Measurements from ENCODE around the gene RERE.
"Not testable (repeated sequence)": the region's sequence is repeated elsewhere in the genome, so short reads cannot be mapped to it uniquely, and the experiment has no call there.

The RERE gene

DNA sequence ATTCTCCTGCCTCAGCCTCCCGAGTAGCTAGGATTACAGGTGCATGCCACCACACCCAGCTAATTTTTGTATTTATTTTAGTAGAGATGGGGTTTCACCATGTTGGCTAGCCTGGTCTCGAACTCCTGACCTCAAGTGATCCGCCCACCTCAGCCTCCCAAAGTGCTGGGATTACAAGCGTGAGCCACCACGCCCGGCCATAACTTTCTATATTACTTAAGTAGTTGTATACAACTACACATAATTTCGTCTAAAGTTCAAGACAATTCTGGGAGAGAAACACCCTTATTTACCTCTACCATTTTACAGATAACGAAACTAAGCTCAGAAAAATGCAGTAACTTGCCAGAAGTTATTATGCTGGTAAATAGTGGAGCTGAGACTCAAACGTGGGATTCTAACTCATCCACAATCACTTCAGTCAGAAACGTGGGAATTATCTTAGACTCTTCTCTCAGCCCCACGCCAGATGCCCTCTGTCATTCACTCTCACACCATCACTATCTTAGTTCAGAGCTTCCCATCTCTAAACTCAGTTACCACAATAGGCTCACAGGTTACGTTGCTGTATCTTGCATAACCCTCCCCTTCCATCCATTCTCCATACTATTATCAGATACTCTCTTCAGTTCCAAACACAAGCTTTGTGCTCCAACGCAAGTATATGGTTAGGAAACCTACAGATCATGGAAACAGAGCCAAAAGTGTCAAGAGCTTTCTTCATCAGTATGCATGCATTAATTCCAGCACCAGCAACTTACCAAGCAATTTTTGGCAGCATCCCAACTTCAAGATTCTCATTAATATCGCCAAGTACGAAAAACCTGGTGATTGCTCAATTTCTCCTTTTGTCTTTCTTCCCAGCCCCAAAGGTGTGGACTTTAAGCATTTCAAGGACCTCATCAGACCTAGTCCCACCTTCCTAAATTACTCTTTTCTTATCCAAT lies 69.3 kb downstream of the RERE start:
- no peak for DNase-seq

DNA sequence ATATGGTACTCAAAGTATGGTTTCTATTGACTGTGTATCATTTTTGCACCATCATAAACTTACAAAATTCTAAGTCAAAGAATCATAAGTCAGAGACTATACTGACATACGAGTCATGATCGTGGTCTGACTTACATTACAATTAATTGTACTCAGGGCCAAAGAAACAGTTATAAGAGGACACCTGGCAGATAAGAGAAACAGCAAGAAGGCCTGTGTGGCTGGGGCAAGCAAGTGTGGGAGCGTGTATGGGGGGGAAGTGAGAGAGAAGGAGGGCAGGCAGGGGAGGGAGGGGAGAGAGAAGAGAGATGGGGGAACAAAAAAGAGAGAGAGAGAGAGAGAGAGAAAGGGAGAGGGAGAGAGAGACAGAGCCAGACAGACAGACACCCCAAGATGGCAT lies 70.9 kb downstream of the RERE start:
- no peak for DNase-seq

DNA sequence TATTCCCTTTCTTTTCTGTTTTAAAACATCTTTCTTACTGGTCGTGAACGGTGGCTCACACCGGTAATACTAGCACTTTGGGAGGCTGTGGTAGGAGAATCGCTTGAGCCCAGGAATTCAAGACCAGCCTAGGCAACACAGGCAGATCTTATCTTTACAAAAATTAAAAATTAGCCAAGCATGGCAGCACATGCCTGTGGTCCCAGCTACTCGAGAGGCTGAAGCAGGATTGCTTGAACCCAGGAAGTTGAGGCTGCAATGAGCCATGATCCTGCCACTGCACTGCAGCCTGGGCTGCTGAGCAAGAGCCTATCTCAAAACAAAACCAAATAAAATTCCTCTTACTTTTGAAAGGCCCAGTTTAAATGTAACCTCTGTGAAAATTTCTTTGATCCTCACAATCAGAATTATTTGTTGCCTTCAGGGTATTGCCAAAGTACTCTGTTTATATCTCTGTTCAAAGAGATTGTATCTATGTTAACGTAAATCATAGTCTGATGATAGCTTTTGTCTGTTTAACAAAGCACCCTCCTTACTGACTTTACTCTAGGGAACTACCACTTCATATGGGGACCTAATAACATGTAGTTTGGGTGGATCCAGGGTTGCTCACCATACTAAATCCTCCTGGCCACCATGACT lies 71.6 kb downstream of the RERE start:
- no peak for DNase-seq

DNA sequence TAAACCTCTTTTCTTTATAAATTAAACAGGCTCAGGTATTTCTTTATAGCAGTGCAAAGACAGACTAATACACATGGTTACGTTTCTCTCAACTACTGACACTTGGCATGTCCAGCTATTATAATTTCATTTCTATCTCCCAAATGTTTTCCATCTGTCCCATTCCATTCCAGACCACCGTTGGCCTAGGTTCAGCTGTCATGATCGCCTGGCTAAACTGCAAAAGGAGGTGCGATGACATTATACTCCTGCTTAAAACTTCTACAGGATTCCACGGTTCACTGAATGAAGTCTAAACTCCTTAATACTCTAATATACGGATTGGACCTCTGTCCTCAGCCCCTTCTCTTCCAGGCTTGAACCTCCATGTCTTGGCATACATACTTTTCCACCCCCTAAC lies 72.1 kb downstream of the RERE start:
- DNase-seq: no peak

DNA sequence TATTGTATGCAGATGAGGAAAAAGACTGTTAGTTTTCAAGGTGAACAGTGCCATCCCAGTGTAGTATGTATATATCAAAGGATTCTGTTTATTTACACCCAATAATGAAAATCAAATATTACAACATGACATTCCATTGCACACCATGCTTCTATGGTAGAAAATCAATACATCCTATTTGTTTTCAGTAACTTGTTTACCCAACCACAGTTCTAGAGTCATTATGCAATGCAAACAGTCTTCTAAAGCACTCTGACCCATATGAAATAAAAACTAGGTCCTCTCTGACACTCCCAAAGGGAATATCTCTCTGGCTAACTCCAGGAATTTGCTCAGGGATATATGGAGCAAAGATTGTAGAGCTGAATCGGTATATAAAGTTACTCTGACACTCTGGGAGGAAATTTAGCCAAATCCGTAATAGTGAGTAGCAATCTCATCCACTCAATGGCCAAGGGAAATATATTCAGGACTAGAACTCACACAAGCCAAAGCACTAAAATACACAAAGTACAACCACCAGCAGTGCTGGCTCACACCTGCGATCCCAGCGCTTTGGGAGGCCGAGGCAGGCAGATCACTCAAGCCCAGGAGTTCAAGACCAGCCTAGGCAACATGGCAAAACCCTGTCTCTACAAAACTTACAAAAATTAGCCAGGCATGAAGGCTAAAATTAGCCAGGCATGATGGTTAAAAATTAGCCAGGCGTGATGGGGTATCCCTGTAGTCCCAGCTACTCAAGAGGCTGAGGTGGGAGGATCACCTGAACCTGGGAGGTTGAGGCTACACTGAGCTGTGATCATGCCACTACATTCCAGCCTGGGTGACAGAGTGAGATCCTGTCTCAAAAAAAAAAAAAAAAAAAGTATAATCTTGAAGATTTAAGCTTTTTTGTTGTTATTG lies 75.2 kb downstream of the RERE start:
- no peak for DNase-seq

DNA sequence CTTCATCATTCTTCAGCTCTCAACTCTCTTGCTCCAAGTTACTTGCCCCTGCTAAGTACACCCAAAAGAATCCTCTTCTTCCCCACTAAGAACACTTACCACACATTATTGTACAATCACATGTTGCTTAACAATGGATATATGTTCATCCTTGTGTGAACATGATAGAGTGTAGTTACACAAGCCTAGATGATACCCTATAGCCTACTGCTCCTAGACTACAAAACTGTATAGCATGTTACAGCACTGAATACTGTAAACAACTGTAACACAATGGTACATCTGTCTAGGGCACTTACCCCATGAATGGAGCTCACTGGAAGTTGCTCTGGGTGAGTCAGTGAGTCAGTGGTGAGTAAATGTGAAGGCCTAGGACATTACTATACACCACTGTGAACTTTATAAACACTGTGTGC lies 77.4 kb downstream of the RERE start:
- no peak for DNase-seq

DNA sequence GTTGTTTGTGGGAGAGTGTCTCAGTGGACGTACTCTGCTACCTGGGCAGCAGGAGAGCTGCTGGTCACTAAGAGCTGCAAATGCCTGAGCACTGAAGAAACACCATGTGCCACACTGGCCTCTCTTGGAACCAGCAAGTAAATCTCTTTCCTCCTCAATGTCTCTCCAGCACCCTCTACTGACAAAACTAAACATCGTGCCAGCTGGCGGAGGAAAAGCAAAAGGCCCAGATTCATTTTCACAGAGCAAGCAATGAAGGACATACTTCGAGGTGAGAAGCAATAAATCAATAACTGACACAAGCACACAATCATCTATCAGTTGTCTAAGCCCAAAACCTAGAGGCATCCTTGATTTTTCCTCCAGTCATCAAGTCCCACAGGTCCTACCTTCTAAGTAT lies 78.1 kb downstream of the RERE start:
- DNase-seq: no peak

DNA sequence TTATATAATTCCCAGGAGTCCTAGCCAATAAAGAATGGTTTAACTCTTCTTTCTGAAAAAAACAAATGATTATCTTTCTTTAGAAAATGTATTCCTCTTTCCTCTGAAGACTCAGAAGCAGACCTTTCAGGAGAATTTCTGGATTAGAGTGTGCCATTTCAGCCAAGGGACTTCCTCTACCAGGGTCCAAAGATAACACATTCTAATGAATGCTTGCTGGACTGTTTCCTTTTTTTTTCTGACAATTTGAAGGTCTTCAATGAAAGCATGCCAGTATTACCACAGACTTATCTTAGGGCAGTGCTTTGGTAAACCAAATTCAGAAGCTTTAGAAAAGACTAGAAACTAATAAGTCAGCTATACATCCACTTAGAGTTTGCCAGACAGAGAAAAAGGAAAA lies 80.5 kb downstream of the RERE start:
- DNase-seq: no peak

DNA sequence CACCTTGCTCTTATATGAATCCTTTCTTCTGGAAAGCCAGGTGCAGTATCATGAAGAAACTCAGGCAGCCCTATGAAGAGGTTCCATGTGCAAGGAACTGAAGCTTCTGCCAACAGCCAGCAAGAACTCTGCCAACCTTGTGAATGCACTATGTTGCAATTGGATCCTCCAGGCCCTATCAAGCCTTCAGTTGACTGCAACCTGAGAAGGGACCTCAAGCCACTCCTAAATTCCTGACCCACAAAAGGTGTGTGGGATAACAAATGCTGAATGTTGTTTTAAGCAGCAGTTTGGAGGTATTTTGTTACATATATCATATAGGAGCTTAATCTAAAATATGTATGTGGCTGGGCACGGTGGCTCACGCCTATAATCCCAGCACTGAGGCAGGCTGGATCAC lies 84.0 kb downstream of the RERE start:
- DNase-seq: no peak

DNA sequence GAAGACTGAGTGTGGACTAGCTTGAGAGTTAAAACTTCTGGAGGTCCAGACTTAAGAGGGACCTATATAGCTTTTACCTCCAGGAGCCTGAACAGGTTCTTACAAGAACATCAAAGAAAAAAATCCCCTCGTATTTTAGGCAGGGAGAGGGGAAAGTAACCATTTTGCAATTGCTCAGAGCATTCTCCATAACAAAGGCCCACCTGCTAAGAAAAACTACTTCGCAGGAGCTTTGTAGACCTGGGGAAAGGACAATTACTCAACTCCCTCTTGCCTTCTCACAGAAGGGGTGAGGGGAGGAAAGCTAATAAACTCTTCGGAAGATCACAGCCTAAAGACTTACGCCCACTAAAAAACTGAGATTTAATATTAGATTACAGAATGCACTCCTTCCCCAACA lies 86.3 kb downstream of the RERE start:
- DNase-seq: no peak

DNA sequence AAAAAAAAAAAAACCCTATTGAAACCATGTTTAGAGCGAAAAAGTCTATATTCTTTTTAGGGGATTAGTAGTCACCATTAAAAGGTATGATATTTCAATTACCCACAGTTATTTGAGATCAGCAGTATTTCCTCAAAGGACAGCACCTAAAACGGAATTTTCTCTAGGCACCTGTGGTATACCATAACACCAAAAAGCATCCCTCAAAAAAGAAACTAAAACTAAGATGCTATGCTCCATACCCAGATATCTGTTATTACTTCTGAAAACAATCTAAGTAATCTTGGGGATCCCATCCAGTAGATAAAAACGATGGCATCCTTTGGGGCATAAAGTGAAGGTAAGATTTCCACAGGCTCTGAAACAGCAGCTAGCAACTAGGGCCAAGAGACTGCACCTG lies 89.0 kb downstream of the RERE start:
- no peak for DNase-seq

DNA sequence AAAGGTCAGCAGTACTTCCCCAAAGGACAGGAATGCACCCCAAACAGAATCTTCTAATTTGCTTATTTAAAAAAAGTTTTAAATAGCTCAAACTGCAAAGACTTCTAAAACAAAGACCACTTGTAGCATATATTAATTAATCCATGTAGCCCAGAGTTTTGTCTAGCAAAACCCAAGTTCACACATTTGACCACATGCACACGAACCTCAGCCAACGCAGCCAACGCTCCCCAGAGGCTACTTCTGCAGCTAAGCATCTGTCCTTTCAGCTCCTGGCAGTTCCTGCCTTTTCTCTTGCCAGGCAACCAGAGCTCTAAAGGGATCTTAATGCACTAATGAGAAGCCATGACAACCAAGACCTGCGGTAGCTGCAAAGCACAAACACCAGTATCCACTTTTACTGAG lies 89.6 kb downstream of the RERE start:
- DNase-seq: no peak

DNA sequence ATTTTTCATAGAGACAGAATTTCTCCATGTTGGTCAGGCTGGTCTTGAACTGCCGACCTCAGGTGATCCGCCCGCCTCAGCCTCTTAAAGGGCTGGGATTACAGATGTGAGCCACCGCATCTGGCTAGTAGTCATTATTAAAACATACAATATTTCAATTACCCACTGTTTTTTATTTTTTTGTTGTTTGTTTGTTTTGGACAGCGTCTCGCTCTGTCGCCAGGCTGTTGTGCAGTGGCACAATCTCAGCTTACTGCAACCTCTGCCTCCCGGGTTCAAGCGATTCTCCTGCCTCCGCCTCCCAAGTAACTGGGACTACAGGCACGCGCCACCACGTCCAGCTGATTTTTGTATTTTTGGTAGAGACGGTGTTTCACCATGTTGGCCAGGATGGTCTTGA lies 90.1 kb downstream of the RERE start:
- not testable (repeated sequence) for DNase-seq

DNA sequence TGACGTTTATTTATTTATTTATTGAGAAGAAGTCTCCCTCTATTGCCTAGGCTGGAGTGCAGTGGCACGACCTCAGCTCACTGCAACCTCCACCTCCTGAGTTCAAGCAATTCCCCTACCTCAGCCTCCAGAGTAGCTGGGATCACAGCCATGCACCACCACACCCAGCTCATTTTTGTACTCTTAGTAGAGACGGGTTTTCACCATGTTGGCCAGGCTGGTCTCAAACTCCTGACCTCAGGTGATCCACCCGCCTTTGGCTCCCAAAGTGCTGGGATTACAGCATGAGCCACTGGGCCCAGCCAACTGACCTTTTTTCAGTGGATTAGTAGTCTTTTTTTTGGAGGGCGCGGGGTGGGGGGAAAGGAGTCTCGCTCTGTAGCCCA lies 90.6 kb downstream of the RERE start:
- not testable (repeated sequence) for DNase-seq

DNA sequence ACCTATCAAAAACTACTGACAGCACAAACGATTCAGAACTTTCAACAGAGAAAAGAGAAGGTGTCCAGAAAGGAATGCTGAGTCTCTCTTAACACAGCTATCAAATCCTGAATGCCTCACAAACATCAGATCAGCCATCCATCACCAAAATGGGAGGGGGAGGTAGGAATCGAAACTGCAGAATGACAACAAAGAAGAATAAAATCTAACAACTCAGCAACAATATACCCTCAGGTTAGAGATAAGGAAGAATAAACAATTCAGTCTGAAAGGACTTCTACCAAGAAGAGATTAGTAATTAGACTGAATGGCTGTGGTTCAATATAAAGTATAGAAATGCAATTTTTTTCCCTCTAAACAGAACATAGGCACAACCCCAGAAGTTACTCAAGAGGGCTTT lies 94.4 kb downstream of the RERE start:
- DNase-seq: no peak

DNA sequence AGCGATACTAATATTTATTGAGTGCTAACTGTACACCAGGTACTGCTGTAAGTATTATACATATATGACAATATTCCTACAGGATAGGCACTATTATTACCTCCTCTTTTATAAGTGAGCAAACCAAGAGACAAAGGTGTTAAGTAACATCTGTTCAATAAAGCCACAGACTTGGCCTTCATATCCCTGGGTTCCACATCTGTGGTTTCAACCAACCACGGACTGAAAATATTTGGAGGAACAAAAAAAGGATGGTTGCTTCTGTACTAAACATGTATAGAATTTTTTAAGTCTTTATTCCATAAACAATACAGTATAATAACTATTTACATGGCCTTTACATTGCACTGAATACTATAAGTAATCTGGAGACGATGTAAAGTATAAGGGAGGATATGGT lies 95.1 kb downstream of the RERE start:
- no peak for DNase-seq

DNA sequence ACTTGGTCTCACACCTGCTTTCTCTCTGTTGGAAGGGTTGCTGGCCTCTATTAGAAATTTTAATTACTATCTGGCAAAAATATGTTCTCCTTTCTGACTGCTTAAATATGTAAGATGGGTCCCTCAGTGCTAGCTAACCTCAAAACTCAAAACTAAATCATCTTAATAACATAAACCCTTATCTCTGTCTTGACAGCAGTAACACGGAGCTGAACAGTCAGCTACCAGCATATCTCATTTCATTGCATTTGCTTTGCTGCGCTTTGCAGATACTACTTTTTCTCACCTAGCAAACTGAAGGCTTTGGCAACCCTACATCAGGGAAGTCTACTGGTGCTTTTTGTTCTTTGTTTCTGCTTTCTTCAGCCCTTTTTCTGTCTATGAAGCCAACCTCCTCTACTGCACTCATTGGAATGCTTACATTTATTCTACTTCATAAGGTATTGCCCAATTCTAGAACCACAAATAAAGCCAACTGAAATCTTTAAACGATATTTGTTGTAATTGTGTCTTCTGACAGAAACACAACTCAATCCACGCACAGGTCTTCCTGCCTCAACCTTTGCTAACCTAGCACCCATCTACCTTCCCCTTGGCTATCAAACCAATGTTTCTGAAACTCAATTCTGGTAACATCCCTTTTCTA lies 95.6 kb downstream of the RERE start:
- no peak for DNase-seq

DNA sequence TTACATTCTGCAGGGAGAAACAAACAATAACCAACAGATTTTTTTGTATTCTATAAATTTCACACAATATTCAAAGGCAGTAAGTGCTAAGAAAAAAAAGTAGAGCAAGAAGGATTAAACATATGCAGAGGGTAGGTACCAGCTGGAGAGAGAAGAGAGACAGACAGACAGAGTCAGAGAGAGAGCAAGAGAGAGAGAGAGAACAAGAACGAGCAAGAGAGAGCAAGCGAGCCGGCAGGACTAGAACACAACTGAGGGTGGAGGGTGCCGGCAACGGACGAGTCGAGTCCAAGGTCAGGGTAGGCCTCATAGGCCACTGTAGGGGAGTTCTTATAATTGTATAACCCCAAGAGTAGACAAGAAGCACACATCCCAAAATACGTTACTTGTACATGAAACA lies 97.1 kb downstream of the RERE start:
- DNase-seq: no peak

DNA sequence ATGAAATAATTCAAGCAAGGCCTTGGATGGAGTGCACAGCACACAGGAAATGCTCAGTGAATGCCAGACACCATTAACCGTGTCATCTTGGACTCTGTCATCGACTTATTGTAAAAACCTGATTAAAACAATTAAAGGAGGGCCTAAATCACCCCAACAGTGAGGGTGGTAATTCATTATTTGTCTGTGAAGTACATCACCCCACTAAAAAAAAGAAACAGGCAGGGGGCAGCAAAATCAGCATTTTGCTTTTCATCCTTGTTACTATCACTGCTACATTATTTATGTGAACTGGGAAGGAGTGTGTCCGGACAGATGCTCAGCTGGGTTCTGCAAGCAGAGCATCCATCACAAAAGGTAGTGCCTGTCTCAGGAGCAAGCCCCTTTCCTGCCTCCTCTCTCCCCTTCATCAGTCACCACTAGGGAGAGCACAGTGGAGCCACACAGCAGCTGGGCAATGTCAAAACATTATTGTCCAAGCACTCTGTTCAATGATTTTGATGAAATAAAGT lies 98.5 kb downstream of the RERE start:
- DNase-seq: no peak

DNA sequence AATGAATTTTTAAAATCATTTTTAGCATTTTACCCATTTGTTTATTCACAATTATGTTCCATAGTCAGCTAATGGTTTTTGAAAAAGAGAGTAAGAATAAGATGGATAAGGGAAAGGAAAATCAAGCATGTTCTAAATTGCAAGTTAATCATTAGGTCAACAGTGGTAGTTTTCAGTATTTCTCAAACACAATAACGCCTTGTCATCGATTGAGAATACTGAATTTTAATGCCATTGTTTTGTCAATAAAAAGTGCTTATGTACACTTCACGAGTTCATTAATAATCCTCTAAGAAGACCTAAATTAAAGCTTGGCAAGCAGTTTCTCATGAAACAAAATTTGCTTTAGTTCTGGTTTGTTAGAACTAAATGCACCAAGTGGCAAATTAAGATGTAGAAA lies 100.3 kb downstream of the RERE start:
- DNase-seq: no peak

DNA sequence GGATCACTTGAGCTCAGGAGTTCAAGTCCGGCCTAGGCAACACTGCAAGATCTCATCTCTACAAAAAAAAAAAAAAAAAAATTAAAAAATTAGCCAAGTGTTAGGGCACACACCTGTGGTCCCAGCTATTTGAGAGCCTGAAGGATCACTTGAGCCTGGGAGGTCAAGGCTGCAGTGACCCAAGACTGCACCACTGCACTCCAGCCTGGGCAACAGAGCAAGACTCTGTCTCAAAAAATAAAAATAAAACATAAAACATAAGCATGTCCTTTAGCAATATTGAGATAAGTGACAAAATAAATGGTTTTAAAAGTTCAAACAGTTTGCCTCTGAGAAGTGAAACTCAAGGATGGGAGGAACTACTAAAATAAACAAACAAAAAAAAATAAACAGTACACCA lies 101.2 kb downstream of the RERE start:
- no peak for DNase-seq

DNA sequence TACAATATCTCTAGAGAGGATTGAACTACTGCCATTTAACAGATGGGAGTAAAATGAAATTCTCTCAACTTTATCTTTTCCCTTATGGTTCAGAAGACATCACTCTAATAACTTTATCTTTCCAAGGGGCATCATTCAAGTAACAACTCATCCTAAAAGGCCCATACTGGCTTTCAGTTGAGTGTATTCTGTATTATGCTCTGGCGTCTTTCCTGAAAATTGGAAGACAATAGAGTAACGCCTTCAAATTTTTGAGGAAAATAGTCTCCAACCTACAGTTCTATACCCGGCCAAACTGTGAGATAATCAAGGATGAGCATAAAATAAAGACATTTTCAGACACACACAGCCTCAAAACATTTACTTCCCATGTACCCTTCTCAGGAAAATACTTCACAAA lies 103.3 kb downstream of the RERE start:
- DNase-seq: no peak
